Gastroesophageal sphincter (tissue), 4 donors: ENCODE measurements around the gene PRAC2. TPM values are rescaled to one million over a fixed set of nuclear protein-coding genes. Genes with fewer than 3 reads are reported as not detected.

Experiments
- ATAC-seq: fragments of 150-250 bp; one replicate; pipeline ENCODE4 v1.9.1; 2016; ENCODE audit warnings: mild to moderate bottlenecking, moderate library complexity
- H3K27ac ChIP-seq, 4 donors: fragments of 200-600 bp; sonication (generic) in 3 of 4; 1 replicate in 3 of 4; 2 replicates in 1 of 4; pipeline ENCODE4 v1.5.1; 2016 to 2019
- H3K27me3 ChIP-seq: fragments of 200-600 bp; sonication (generic); one replicate; pipeline ENCODE4 v1.5.1; 2019
- H3K36me3 ChIP-seq, 2 donors: fragments of 200-600 bp; sonication (generic); one replicate each; pipeline ENCODE4 v1.5.1; 2019; ENCODE audit warnings: control low read depth in 1 of 2
- H3K4me1 ChIP-seq, 3 donors: fragments of 200-600 bp; sonication (generic); 1 replicate in 2 of 3; 2 replicates in 1 of 3; pipeline ENCODE4 v1.5.1; 2016 to 2019; ENCODE audit warnings: control low read depth in 2 of 3
- H3K4me3 ChIP-seq, 2 donors: fragments of 200-600 bp; sonication (generic); one replicate each; pipeline ENCODE4 v1.5.1; 2019; ENCODE audit warnings: mild to moderate bottlenecking in 1 of 2, moderate library complexity in 1 of 2
- H3K9me3 ChIP-seq, 3 donors: fragments of 200-600 bp; sonication (generic); one replicate each; pipeline ENCODE4 v1.5.1; 2017 to 2019; ENCODE audit warnings: control low read depth in 2 of 3
- EP300 ChIP-seq: sonication (generic); formaldehyde crosslinking; IDR thresholded peaks from one replicate; pipeline ENCODE4 v1.6.1; 2017; ENCODE audit warnings: antibody characterized with exemption, mild to moderate bottlenecking
- POLR2A ChIP-seq, 2 donors: fragments of 450-650 bp; IDR thresholded peaks; one replicate each; pipeline ENCODE4 v1.6.1; 2017; ENCODE audit warnings: antibody characterized with exemption in 2 of 2, mild to moderate bottlenecking in 2 of 2, moderate library complexity in 1 of 2
- POLR2AphosphoS5 ChIP-seq: sonication (generic); formaldehyde crosslinking; IDR thresholded peaks from one replicate; pipeline ENCODE4 v1.6.1; 2017; ENCODE audit warnings: antibody characterized with exemption
- WGBS, 2 donors: methylation state at CpG; one replicate each; pipeline ENCODE4 v1.1.5; 2018; ENCODE audit warnings: low coverage in 1 of 2; 5-methylcytosine and 5-hydroxymethylcytosine counted together
- total RNA-seq, 4 donors: library from RNA; depleted of rRNA; stranded (reverse); fragments of >200 nt; gene quantifications; one replicate each; pipeline ENCODE4 v1.1.0, GENCODE V29; 2016
- TF ChIP-seq, protein P1 (sequence below), 4 experiments: fragments of 200-600 bp in 2 of 4; fragments of 450-650 bp in 2 of 4; sonication (generic) in 1 of 4; IDR thresholded peaks; one replicate each; pipeline ENCODE4 v1.5.1; 2017 to 2019; ENCODE audit warnings: antibody characterized with exemption in 4 of 4, mild to moderate bottlenecking in 2 of 4, moderate library complexity in 2 of 4

Gene PRAC2
- total RNA-seq, 4 donors from 2014 or later = not detected

DNA sequence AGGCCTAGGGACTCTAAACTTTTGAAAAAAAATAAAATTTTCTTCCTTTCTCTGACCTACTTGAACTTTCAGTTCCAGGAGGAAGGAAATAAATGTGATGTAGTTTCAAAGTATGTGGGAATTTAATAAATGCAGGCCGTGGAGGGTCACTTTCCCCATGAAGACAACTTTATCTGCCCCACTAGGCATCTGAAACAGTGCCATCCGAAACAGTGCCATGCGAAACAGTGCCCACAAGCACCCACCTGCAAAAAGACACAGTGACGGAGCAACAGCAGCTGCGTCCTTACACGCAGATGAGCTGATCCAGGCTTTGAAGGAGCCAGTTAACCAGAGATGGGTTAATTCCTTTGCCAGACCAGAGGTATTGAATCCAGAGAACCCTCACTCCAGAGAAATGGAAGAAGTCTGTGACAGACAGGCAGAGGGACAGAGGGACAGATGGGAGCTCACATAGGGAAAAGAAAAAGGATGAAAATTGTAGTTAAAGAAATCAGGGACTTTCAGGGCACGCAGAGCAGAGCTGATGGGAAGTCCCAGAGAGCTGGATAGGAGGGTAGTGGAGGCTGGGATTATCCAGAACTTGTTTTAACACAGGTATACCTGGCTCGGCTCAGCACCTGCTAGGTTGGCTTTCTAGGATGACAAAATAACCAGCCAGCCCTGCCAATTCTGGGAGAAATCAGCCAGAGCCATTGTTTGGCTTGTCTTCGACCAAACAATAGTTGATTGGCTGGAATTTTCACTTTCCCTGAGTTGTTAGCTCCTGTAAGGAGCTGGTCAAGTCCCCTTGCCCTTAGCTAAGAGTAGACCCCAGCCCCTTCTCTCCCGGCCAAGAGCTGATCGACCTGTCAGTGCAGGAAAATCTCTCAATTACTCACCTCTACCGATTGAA lies 22.6 kb downstream of the PRAC2 start:
- WGBS, 2 donors = 9 to 17% methylated on average over 6 to 12 of the region's 12 CpGs
- Histone ChIP-seq H3K36me3 (no peaks in the 10 kb centered on the region), H3K27ac (no peak overlapping the region), H3K27me3 (peaks cover 100% of the 10 kb centered on the region), H3K4me1 (no peaks in the 10 kb centered on the region), H3K9me3 (no peaks in the 10 kb centered on the region), H3K4me3 (no peak overlapping the region)
- ATAC-seq = no peak
- TF ChIP-seq, protein P1, sequence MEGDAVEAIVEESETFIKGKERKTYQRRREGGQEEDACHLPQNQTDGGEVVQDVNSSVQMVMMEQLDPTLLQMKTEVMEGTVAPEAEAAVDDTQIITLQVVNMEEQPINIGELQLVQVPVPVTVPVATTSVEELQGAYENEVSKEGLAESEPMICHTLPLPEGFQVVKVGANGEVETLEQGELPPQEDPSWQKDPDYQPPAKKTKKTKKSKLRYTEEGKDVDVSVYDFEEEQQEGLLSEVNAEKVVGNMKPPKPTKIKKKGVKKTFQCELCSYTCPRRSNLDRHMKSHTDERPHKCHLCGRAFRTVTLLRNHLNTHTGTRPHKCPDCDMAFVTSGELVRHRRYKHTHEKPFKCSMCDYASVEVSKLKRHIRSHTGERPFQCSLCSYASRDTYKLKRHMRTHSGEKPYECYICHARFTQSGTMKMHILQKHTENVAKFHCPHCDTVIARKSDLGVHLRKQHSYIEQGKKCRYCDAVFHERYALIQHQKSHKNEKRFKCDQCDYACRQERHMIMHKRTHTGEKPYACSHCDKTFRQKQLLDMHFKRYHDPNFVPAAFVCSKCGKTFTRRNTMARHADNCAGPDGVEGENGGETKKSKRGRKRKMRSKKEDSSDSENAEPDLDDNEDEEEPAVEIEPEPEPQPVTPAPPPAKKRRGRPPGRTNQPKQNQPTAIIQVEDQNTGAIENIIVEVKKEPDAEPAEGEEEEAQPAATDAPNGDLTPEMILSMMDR (IDR thresholded peaks at IDR 0.05) = no peak
- no peak for TF ChIP-seq POLR2AphosphoS5
- TF ChIP-seq EP300 = no peak
- no peak for TF ChIP-seq POLR2A (IDR thresholded peaks at IDR 0.05)

DNA sequence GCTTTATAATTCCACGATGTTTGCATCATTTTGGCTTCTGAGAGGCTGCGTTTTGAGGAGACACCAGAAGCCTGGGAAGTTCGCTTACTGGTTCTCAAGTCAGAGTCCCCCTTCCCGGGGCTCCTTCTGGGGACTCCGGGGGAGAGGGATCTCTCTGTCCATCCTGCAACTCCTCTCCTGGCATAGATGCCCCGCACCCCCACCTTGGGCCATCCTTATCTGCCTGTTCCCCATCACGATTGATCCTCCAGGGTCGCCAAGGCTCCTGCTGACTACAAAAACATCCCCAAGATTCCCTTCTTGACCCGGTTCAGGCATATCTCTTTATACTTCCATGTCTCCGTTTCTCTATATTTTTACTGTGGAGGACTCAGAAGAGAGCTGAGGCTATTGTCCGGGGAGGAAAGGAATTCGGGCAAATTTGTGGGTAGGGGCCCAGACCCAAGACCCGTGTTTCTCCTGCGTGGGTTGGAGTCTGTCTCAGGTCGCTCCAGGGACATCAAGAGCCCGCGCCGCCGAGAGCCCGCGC lies 24.0 kb downstream of the PRAC2 start:
- Histone ChIP-seq H3K27ac (no peak overlapping the region), H3K27me3 (peaks cover 100% of the 10 kb centered on the region), H3K4me3 (no peak overlapping the region), H3K36me3 (no peaks in the 10 kb centered on the region), H3K9me3 (no peaks in the 10 kb centered on the region), H3K4me1 (no peaks in the 10 kb centered on the region)
- ATAC-seq = no peak
- TF ChIP-seq, protein P1 (IDR thresholded peaks at IDR 0.05) = no peak
- TF ChIP-seq POLR2A (IDR thresholded peaks at IDR 0.05) (no peak), POLR2AphosphoS5 (no peak), EP300 (no peak)
- 0% methylated on average over 6 to 7 of the region's 21 CpGs for WGBS, 2 donors

DNA sequence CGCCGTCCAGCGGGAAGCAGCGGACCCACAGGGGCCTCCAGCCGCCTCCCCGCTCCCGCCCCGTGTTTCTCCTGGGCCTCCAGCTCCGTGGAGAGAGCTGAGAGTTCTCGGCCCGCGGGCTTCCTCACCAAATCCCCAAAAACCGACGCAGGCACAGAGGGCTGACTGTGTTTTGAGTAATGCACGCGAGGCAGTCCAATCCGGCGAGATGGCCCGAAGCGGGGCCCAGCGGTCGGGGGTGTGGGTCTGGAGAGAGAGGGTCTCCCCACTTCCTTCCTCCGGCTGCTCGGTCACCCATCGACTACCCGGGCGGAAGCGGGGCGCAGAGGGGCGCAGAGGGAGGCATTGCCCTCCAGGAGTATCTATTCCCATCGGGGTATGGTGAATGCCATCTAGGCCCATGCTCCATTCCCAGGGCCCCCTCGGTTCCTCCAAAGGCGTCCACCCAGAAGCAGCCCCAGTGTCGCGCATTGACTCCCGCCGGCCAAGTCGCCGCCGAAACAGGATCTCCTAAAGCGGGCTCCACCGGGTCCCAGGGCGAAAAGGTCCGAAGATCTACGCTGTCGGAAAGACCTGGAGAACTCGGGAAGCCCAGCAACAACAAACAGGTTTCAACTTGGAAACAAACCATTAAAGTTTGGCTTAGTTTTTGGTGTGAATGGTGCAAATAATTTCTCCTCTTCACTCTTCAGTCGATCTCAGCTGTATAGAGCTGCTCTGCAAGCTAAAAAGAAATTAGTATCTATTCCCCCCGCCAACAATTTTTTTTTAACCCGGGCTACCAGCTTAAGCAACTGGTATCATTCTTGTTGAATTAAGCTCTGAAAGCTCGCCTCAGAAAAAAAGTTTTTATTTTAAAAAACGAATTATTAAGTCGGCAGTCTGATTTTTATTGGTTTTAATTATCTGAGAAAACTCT lies 24.7 kb downstream of the PRAC2 start:
- Histone ChIP-seq H3K27me3 (peaks cover 100% of the 10 kb centered on the region), H3K9me3 (no peaks in the 10 kb centered on the region), H3K4me3 (no peak overlapping the region), H3K27ac (no peak overlapping the region), H3K36me3 (no peaks in the 10 kb centered on the region), H3K4me1 (peaks cover 0 to 5% (median 0%) of the 10 kb centered on the region in 3 donors)
- TF ChIP-seq, protein P1 (IDR thresholded peaks at IDR 0.05) = no peak
- TF ChIP-seq EP300 (no peak), POLR2A (IDR thresholded peaks at IDR 0.05) (no peak), POLR2AphosphoS5 (no peak)
- ATAC-seq = no peak
- 12 to 14% methylated on average over 4 to 12 of the region's 53 CpGs for WGBS, 2 donors

DNA sequence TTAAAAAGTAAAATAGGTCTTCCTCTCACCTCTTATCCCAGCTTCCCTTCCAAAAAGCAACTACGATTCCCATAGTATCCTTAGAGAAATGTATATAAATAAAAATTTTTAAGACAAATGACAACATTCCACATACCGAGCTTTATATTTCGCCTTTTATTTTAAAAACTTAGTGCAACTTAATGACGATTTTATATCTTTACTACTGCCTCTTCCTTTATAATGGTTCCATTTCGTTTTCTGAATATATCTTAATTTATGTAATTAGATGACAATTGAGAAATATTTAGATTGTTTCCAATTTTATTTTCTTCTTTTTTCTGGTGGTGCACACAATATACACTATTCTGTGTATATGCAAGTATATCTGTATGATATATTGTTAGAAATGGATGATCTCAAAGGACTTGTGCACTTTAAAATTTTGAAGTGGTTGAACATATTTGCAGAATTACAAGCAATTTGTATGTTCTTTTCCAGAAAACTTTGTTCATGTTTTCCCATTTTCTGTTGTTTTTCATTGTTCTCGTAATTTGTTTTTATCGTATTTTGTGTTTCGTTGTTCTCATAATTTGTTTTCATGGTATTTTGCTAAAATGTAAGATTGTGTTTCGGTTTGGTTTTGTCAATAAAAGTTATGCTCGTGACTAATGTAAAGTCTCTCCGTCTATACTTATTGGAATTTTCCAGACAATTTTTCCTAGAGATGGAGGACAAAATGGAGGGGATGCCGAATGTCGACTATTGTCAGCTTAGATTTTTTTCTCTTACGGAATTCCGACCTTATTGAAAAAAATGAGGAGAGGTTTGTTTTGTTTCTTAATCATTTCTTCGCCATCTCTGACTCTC lies 26.0 kb downstream of the PRAC2 start:
- no peaks in the 10 kb centered on the region for H3K9me3 ChIP-seq
- H3K36me3 ChIP-seq = no peaks in the 10 kb centered on the region
- no peak overlapping the region for H3K27ac ChIP-seq
- WGBS, 2 donors = 23 to 25% methylated on average over 15 to 16 of the region's 16 CpGs
- H3K27me3 ChIP-seq = peaks cover 100% of the 10 kb centered on the region
- no peak for ATAC-seq
- TF ChIP-seq, protein P1 (IDR thresholded peaks at IDR 0.05) = no peak
- TF ChIP-seq POLR2A (IDR thresholded peaks at IDR 0.05) (no peak), POLR2AphosphoS5 (no peak), EP300 (no peak)
- H3K4me3 ChIP-seq = no peak overlapping the region
- peaks cover 0 to 17% (median 3%) of the 10 kb centered on the region in 3 donors for H3K4me1 ChIP-seq
